Measurements from ENCODE around the gene LDHAL6B.

LDHAL6B gene

GRCh38 chr15:59257140-59257539 is 50.5 kb downstream of the LDHAL6B start:
- H3K36me3 ChIP-seq: no peaks in the 10 kb centered on the region
- H3K27ac ChIP-seq: no peak overlapping the region
- H3K9me3 ChIP-seq (ENCODE audit: severe bottlenecking): no peaks in the 10 kb centered on the region
- TF ChIP-seq CTCF (IDR thresholded peaks at IDR 0.05; ENCODE audit: low read depth, low read length): no peak
- H3K4me3 ChIP-seq (ENCODE audit: low read depth, low read length): no peak overlapping the region
- no peaks in the 10 kb centered on the region for H3K27me3 ChIP-seq (ENCODE audit: insufficient read depth, low read depth, severe bottlenecking)
- DNase-seq: no peak

Measured in WERI-Rb-1 (cell line).